GM19240 (cell line): ENCODE data around the gene LSM14B.
"Not testable (repeated sequence)": the region's sequence is repeated elsewhere in the genome, so short reads cannot be mapped to it uniquely, and the experiment has no call there.

ENCODE experiments used
- DNase-seq: peaks from one replicate; pipeline ENCODE4 v3.0.0; 2011; ENCODE audit warnings: low spot score; ENCODE audit not compliant: insufficient read length

The LSM14B gene

DNA sequence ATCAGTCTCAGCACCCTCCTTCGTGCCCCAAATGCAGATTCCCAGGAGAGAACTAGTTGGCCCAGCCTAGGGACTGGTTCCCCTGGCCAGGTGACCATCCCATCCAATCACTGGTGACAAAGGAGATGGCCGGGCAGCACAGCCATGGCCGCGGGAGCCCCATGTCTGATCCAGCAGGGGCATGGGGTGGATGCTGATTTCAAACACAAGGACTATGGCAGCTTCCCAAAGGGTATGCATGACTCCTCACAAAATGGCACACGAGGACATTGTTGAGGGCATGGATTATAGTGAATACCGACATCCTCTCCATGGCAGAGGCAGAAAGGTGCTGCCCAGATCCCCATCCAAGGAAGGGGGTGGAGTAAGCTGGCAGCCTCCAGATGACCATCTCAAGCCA is 9.9 kb upstream of the LSM14B start:
- DNase-seq, result no peak

GRCh38 chr20:62114894-62115293 is 7.4 kb upstream of the LSM14B start:
- no peak for DNase-seq

GRCh38 chr20:62115800-62116407 is 6.4 kb upstream of the LSM14B start:
- DNase-seq, result not testable (repeated sequence)

DNA sequence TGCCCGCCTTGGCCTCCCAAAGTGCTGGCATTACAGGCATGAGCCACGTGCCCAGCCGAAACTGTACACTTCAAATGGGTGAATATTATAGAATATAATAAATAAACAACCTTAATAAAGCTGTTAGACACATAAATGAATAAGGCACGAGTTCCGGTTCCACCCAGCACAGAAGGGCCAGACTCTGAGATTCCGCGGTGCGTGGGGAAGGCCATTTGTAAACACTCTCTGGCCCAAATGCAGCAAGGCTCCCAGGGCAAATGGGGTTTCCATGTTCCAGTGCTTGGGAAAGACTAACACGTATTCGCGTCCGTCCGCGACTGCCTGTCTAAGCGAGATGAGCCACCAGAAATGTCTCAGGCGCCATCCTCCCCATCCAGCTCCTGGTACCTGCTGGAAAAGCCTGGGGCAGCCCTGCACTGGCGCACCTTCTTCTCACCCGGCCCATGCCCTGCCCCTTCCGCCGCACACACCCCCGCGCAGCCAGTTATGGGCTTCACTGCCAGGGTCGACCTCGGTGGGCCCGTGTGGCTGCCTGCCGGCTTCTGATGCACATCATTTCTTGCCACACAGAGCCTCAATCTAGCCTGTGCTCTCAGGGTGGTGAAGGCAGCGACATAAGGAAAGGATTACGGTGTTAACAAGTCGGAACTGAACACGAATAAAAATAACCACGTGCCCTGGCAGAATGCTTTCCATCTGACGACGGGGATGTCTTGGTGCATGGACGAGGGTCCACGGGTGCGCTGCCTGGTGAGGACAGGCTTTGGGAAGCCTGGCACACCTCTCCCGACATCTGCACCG is 5.5 kb upstream of the LSM14B start:
- DNase-seq, result no peak

GRCh38 chr20:62117362-62117646 is 5.0 kb upstream of the LSM14B start:
- DNase-seq, result no peak

DNA sequence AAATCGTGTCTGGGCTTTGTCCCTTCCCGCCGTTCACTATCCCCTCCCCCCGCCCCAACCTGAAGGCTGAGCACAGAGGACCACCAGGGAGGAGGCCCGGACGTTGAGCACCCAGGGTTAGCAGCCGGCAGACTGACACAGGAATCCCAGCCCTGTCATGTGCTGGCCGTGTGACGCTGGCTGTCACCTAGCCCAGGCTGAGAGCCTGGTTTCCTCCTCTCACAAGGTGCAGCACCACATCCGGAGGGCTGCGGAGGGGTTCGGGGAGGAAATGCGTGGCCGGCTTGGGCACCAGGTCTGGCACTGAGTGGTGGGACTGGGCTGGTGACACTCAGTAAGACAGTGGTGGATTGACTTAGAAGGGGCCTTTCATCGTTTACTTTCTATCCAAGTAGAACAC is 4.6 kb upstream of the LSM14B start:
- no peak for DNase-seq

GRCh38 chr20:62118113-62119043 is 3.9 kb upstream of the LSM14B start:
- DNase-seq, result no peak

DNA sequence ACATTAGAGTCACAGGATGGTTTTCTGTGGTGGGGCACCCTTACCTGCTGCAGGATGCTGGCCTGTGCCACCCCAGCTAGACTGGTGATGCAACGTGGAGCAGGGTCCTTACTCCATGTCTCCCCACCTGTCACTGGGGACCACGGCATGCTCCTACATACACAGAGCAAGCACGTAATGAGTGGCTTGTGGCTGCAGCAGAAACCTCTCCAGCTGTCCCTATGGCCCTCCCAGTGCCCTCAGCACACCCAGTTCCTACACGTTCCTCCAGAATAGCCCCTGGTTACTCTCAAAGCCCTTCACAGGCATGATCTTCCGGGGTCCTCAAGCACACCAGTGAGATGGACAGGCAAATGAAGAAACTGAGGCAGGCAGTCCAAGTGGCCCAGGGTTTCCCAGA is 3.2 kb upstream of the LSM14B start:
- no peak for DNase-seq

DNA sequence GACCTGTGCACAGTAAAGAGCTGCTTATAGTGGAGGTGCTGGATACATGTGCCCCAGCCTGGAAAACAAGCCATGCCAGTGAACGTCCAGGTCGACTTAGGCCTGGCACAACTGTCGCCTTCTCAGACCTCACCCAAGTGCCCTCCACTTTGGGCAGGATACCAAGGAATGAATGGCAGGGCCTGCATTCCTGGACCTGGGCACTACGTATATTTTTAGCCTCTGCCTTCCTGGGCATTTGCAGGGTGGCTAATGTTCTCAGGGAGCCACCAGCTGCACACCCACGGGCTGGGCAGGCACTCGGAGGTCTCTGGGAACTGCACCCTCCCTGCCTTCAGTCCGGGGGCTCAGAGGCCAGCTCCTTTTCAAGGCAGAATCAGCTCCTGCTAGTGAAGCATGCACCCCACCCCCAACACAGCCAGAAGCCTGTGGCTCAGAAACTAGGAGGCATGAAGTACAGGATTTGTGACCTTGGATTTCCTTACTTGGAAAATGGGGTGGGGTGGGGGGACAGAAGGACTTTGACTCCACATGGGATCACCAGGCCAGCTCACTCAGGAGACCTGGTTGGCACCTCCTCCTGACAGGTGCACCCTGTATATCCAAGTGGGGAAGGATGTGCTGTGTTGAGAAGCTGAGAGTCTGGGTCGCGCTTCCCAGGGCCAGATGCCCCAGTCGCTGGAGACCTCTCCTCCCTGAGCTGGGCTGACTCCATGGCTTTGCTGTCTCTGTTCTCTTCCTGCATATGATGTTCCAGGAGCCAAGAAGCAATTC is 2.5 kb upstream of the LSM14B start:
- DNase-seq, result no peak

GRCh38 chr20:62120365-62120762 is 1.9 kb upstream of the LSM14B start:
- DNase-seq, result no peak

GRCh38 chr20:62120990-62121775 is 1.1 kb upstream of the LSM14B start:
- DNase-seq, result no peak

DNA sequence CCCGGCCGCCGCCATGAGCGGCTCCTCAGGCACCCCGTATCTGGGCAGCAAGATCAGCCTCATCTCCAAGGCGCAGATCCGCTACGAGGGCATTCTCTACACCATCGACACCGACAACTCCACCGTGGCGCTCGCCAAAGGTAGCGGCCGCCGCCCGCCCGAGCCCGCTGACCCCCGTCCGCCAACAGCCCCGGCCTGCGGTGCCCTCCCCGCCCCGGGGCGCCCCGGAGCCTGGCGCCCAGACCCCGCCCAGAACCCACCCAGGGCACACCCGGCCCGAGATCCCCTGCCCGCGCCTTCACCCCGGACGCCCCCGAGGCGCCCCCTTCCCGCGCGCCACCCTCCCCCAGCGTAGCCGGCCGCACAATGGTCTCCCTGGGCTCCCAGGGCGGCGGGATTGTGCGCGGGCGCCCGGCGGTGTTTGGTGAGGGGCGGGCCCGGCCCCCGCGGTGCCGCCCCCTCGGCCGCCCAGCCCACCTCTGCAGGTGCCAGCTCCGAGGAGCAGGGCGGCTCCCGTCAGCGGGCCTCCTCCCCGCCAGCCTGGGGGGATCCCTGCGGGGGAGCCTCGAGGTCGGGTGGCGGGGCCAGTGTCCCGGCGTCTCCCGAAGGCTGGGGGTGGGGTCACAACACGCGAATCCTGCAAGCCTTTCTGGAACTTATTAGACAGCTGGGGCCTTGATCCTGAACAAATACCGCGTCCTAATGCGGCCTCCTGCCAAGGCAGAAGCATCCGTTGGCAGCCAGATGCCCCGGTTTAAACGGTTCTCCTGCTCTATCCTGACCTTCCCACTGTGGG is 577 bp downstream of the LSM14B start:
- peak; percentile 48 for DNase-seq

GRCh38 chr20:62123450-62124118 is 1.3 kb downstream of the LSM14B start:
- DNase-seq, result no peak

DNA sequence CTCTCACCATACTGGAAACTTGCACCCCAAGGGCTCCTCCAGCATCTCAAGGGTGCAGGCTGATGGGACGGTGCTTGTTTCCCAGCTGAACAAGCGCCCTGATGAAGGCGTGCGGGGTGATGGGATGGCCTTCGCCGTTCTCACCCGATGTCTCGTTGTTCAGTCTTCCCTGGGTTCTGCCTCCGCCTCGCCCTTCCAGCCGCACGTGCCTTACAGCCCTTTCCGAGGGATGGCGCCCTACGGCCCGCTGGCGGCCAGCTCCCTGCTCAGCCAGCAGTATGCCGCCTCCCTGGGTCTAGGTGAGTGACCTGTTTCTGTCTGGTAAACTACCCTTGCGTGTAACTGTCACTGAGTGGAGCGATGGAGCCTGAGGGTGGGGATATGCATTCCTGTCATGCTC is 3.9 kb downstream of the LSM14B start:
- DNase-seq, result no peak

DNA sequence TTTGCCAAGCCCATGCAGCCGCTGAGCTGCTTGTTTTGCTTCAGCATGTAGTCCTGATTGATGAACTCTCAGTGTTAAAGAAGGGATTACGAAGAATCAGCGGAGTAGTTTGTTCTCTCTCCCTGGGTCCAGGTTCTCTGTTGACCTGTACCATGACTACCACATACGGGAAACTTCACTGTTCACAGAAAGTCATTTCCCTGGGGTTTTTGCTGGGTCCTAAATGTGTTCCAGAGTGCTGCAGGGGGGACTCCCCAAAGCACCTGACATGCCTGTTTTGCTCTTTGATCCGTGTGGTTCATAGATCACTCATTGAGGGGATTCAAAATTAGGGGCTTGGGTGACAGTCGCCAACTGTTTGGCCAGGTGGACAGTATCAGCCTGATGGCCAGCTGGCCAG is 5.5 kb downstream of the LSM14B start:
- DNase-seq, result no peak

DNA sequence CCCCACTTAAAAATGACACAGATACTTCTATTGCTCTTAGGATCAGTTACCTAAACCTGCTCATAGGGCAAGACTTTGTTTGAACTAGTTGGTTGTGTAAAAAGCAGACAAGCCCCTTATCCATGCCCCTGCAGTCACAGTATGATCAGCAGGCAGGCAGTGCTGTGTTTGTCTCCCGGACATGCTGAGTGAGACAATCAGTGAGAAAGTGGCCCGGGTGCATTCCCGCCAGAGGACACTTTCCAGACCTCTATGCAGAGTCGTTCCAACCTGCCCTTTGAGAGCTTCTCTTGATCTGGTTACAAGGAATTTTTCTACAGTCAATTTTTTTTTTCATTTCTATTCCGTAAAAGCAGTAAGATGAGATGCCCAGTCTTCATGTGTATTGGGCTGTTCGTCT is 6.2 kb downstream of the LSM14B start:
- DNase-seq, result no peak

GRCh38 chr20:62129731-62130531 is 7.7 kb downstream of the LSM14B start:
- DNase-seq, result no peak

GRCh38 chr20:62131560-62132320 is 9.5 kb downstream of the LSM14B start:
- DNase-seq, result no peak
